Thyroid gland (tissue), 4 donors: ENCODE measurements around the gene SLX4.
A peak's percentile ranks its signal among the peaks of the same experiment; 100 is the strongest.

ENCODE experiments used
- POLR2A ChIP-seq, 2 donors: fragments of 450-650 bp; IDR thresholded peaks; one replicate each; pipeline ENCODE4 v1.6.1; 2017; ENCODE audit warnings: antibody characterized with exemption in 2 of 2, mild to moderate bottlenecking in 2 of 2, moderate library complexity in 1 of 2
- TF ChIP-seq, protein P1 (sequence below), 6 experiments: fragments of 200-600 bp in 3 of 6; fragments of 450-650 bp in 3 of 6; sonication (generic) in 3 of 6; IDR thresholded peaks; one replicate each; pipeline ENCODE4 v1.5.1; 2016 to 2019; ENCODE audit warnings: antibody characterized with exemption in 6 of 6, mild to moderate bottlenecking in 2 of 6, inconsistent platforms in 1 of 6, moderate library complexity in 1 of 6

GRCh38 chr16:3611146-3611975, at the start of gene SLX4:
- TF ChIP-seq, protein P1, sequence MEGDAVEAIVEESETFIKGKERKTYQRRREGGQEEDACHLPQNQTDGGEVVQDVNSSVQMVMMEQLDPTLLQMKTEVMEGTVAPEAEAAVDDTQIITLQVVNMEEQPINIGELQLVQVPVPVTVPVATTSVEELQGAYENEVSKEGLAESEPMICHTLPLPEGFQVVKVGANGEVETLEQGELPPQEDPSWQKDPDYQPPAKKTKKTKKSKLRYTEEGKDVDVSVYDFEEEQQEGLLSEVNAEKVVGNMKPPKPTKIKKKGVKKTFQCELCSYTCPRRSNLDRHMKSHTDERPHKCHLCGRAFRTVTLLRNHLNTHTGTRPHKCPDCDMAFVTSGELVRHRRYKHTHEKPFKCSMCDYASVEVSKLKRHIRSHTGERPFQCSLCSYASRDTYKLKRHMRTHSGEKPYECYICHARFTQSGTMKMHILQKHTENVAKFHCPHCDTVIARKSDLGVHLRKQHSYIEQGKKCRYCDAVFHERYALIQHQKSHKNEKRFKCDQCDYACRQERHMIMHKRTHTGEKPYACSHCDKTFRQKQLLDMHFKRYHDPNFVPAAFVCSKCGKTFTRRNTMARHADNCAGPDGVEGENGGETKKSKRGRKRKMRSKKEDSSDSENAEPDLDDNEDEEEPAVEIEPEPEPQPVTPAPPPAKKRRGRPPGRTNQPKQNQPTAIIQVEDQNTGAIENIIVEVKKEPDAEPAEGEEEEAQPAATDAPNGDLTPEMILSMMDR (IDR thresholded peaks at IDR 0.05), result no peak
- peak in 1 of 2 donors; percentile 84 for TF ChIP-seq POLR2A (IDR thresholded peaks at IDR 0.05)
